ENCODE results near the gene PDE6B. TPM values are rescaled to one million over a fixed set of nuclear protein-coding genes. Genes with fewer than 3 reads are reported as not detected.
"Not testable (repeated sequence)": the region's sequence is repeated elsewhere in the genome, so short reads cannot be mapped to it uniquely, and the experiment has no call there.

Gene PDE6B
- total RNA-seq, 4 donors from 2014 or later: 2.2 to 5.8 (median 4.4) TPM

- no peaks in the 10 kb centered on the region for H3K27me3 ChIP-seq
- TF ChIP-seq POLR2AphosphoS5 (IDR thresholded peaks at IDR 0.05): peak; percentile 86 to 87
- no peak for TF ChIP-seq EP300 (IDR thresholded peaks at IDR 0.05)
- TF ChIP-seq, protein P1, sequence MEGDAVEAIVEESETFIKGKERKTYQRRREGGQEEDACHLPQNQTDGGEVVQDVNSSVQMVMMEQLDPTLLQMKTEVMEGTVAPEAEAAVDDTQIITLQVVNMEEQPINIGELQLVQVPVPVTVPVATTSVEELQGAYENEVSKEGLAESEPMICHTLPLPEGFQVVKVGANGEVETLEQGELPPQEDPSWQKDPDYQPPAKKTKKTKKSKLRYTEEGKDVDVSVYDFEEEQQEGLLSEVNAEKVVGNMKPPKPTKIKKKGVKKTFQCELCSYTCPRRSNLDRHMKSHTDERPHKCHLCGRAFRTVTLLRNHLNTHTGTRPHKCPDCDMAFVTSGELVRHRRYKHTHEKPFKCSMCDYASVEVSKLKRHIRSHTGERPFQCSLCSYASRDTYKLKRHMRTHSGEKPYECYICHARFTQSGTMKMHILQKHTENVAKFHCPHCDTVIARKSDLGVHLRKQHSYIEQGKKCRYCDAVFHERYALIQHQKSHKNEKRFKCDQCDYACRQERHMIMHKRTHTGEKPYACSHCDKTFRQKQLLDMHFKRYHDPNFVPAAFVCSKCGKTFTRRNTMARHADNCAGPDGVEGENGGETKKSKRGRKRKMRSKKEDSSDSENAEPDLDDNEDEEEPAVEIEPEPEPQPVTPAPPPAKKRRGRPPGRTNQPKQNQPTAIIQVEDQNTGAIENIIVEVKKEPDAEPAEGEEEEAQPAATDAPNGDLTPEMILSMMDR (IDR thresholded peaks at IDR 0.05): peak in 1 of 3 experiments; percentile 13
- no peak for TF ChIP-seq POLR2A (IDR thresholded peaks at IDR 0.05; ENCODE audit: low read depth)
- peak within 1 kb of the TSS; percentile 80 to 89 (median 86) for H3K27ac ChIP-seq (replicated peaks in 1 of 4)
- H3K4me1 ChIP-seq: peaks cover 23 to 50% (median 46%) of the 10 kb centered on the region in 4 donors
- intact Hi-C loops (cut with DNase I): no loop called here
- no peaks in the 10 kb centered on the region for H3K36me3 ChIP-seq
- H3K9me3 ChIP-seq: no peaks in the 10 kb centered on the region
- WGBS: 3% methylated on average over 44 of the region's 82 CpGs
- peak; percentile 98 for DNase-seq (ENCODE audit: extremely low spot score)
- H3K4me3 ChIP-seq: peak within 1 kb of the TSS; percentile 76 to 98 (median 98)
Measured at GRCh38 chr4:705278-706082, 80.1 kb downstream of the PDE6B start, which contains the start of gene PCGF3. PCGF3 (plus strand) TSS chr4:705832; CDS start chr4:733681, 27,849 bp downstream.

DNA sequence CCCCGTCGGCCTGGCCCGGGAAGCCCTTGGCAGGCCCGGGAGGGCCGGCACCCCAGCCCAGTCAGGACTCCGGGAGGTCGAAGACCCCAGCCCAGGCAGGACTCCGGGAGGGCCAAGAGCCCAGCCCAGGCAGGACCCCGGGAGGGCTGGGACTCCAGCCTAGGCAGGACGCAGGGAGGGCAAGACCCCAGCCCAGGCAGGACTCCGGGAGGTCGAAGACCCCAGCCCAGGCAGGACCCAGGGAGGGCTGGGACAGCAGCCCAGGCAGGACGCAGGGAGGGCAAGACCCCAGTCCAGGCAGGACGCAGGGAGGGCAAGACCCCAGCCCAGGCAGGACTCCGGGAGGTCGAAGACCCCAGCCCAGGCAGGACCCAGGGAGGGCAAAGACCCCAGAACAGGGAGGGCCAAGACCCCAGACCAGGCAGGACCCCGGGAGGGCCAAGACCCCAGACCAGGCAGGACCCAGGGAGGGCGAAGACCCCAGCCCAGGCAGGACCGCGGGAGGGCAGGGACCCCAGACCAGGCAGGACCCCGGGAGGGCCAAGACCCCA lies 80.8 kb downstream of the PDE6B start:
- H3K9me3 ChIP-seq; H3K27me3 ChIP-seq; H3K36me3 ChIP-seq; intact Hi-C loops (cut with DNase I); DNase-seq (ENCODE audit: extremely low spot score): not testable (repeated sequence)
- 5% methylated on average over 9 of the region's 21 CpGs for WGBS
- H3K4me1 ChIP-seq: peaks cover 23 to 50% (median 48%) of the 10 kb centered on the region in 4 donors
- H3K27ac ChIP-seq (replicated peaks in 1 of 4): peak overlapping the region; percentile 80 to 89 (median 86)
- H3K4me3 ChIP-seq: peak overlapping the region; percentile 76 to 98 (median 98)

- TF ChIP-seq, protein P1 (IDR thresholded peaks at IDR 0.05): no peak
- TF ChIP-seq EP300 (IDR thresholded peaks at IDR 0.05) (no peak), POLR2A (IDR thresholded peaks at IDR 0.05; ENCODE audit: low read depth) (no peak), POLR2AphosphoS5 (IDR thresholded peaks at IDR 0.05) (no peak)
- Histone ChIP-seq H3K4me3 (peak overlapping the region; percentile 76 to 98 (median 98)), H3K9me3 (no peaks in the 10 kb centered on the region), H3K27ac (replicated peaks in 1 of 4) (peak overlapping the region in 3 of 4 donors; percentile 16 to 89 (median 30)), H3K27me3 (no peaks in the 10 kb centered on the region), H3K4me1 (peaks cover 23 to 51% (median 48%) of the 10 kb centered on the region in 4 donors), H3K36me3 (no peaks in the 10 kb centered on the region)
- intact Hi-C loops (cut with DNase I): no loop called here
- 54% methylated on average over 12 of the region's 21 CpGs for WGBS
- DNase-seq (ENCODE audit: extremely low spot score): no peak
Measured at GRCh38 chr4:706834-707598, 81.6 kb downstream of the PDE6B start.

- Histone ChIP-seq H3K27me3 (no peaks in the 10 kb centered on the region), H3K27ac (replicated peaks in 1 of 4) (no peak overlapping the region), H3K9me3 (no peaks in the 10 kb centered on the region), H3K4me1 (peaks cover 23 to 52% (median 49%) of the 10 kb centered on the region in 4 donors), H3K36me3 (no peaks in the 10 kb centered on the region), H3K4me3 (peak overlapping the region in 3 of 4 donors; percentile 8 to 98 (median 97))
- no peak for DNase-seq (ENCODE audit: extremely low spot score)
- intact Hi-C loops (cut with DNase I): no loop called here
- no peak for TF ChIP-seq POLR2AphosphoS5 (IDR thresholded peaks at IDR 0.05)
- TF ChIP-seq EP300 (IDR thresholded peaks at IDR 0.05): no peak
- no peak for TF ChIP-seq POLR2A (IDR thresholded peaks at IDR 0.05; ENCODE audit: low read depth)
- TF ChIP-seq, protein P1 (IDR thresholded peaks at IDR 0.05): no peak
- WGBS: 68% methylated on average over 3 of the region's 11 CpGs
Measured at GRCh38 chr4:707929-708630, 82.7 kb downstream of the PDE6B start.

Data from esophagus muscularis mucosa (tissue), 4 donors.